ENCODE results near the gene POLD3.
"Not testable (repeated sequence)": the region's sequence is repeated elsewhere in the genome, so short reads cannot be mapped to it uniquely, and the experiment has no call there.

Gene POLD3

DNA sequence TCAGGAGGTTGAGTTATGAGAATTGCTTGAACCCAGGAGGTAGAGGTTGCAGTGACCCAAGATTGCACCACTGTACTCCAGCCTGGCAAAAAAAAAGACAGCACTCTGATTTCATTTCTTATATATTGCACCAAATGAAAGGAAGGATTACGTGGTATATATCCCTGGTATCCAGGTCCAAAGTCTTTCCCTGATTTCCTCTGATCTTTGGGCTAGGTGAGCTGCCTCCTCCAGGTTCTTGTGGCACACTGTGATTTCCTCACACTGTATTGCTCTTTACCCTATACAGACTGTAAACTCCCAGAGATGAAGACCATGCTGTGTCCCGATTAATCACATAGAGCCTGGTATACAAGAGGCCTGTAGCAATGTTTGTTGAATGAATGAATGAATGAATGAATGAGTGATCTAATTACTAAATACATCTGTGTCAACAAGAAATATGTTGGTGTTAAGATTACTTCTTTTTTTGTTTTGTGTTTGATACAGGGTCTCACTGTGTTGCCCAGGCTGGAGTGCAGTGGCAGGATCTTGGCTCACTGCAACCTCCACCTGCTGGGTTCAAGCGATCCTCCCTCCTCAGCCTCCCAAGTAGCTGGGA, 9.3 kb upstream of the POLD3 start:
- DNase-seq: no peak

- DNase-seq: not testable (repeated sequence)
Measured at GRCh38 chr11:74590492-74590891, 1.9 kb upstream of the POLD3 start.

DNA sequence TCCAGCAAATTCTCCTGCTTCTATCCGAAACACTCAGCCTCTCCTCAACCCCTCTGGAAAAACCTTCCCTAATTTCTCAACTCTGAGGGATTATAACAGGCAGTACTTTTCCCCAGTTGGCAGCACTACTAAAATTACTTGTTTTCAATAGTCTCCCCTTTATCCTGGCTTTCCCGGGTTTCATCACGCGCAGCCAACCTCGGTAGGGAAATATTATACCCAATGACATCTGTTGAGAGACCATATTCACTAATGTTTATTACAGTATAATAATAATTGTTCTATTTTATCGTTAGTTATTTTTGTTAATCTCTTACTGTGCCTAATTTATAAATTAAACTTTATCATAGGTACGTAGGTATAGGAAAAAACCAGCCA, 330 bp upstream of the POLD3 start:
- no peak for DNase-seq

GRCh38 chr11:74593463-74593862, 1.1 kb downstream of the POLD3 start:
- DNase-seq: no peak

- DNase-seq: no peak
Measured at GRCh38 chr11:74602637-74603556, 10.5 kb downstream of the POLD3 start.

GRCh38 chr11:74603845-74604244, 11.5 kb downstream of the POLD3 start:
- no peak for DNase-seq

DNA sequence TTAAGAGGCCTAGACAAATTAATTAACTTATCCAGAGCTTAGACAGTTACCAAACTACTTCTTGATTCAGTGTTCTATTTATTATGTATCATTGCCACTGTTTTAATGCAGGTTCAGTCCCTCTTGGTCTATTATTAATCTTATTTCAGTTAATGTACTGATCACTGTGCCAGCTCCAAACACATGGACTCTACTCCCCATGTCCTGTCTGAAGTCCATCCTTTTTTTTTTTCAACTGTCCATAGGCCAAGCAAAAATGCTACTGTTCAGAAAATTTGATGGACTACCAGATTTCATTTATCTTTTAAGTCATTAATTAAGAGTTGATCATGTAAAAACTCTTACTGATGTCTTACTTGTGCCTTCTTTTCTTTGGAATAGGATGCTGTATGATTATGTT, 11.9 kb downstream of the POLD3 start:
- no peak for DNase-seq

DNA sequence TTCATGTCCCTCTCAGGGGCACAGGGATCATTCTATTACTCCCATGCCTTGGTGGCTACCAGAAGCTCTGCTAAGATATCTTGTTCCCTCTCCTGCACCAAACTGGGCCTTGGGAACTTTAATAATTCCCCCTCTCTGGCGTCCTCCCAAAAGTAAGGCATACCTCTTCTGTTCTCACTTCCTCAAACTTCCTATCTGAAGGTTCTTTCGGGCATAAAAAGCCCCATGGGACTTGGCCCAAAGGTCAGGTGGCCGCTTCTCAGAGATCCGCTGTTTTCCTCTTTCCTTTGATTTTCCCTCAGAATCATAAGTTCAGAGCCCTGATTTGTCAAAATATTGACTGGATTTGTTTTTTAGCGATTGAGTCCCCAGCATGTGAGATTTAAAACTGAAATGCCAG, 13.0 kb downstream of the POLD3 start:
- no peak for DNase-seq

- DNase-seq: no peak
Measured at GRCh38 chr11:74608431-74608830, 16.0 kb downstream of the POLD3 start.

- no peak for DNase-seq
Measured at GRCh38 chr11:74611369-74611861, 19.0 kb downstream of the POLD3 start.

- DNase-seq: no peak
Measured at GRCh38 chr11:74612877-74613276, 20.5 kb downstream of the POLD3 start.

DNA sequence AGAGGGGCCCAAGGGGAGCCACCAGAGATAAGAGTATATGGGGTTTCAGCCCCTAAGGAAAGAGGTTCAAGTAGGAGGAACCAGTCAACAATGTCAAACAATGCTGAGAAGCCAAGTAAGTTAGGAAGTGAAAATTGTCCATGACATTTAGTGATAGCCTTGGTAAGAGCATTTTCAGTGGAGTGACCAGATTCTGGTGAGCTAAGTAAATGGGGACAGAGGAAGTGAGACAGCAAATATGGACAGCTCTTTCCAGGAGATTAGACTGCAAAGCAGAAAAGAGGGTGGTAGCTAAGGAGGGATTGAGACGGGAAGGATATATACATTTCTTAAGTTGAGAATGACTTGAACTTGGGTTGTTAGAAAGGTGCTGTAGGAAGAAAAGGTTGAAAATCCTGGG, 22.9 kb downstream of the POLD3 start:
- DNase-seq: no peak

DNA sequence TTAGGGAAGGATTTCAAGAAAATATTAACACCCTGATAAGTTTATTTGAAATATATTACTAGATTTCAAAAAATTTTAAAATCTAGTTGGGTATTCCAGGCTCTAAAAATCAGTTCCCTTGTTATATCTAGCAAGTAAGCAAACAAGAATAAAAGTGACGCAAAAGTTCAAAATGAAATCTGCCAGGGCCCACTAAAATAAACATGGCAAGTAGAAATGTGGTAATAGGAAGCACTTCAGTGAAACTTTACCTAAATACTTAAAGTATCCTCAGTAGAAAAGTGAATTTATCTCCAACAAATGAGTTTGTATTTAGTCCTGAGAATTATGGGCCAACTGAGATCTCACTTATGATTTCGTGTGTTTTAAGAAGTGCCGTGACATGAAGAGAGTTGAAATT, 23.6 kb downstream of the POLD3 start:
- DNase-seq: no peak

DNA sequence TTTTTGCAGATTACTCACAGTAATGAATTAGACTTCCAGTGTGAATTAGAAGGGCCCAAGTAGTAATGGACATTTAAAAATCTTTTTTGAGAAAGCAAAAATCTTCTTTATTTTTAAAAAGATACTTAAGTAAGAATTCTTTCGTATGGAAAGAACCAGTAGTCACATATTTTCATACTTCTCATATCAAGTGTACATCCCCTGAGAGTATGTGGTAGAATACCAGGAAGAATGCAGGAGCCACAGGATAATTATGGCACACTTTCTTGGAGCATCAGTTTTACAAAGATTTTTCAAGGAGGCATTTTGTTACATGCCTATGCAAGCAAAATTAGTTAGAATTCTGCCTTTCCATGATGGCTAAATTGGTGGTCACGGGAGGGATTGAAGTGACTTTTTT, 28.1 kb downstream of the POLD3 start:
- no peak for DNase-seq

DNA sequence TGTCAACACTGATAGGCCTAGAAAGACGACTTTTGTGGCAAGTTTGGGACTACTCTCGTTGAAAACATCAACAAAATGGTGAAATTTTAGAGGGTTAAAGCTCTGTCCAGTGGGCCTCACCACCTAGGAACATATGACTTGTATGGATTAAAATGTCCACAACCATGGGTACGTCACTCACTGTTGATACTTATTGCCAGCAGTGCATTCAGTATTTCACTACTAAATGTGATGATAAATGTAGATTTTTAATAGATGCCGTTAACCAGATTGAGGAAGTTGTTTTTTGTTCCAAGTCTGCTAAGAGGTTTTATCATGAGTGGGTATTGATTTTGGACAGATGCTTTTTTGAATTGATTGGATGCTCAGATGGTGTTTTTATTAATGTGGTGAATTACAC, 33.7 kb downstream of the POLD3 start:
- DNase-seq: no peak

DNA sequence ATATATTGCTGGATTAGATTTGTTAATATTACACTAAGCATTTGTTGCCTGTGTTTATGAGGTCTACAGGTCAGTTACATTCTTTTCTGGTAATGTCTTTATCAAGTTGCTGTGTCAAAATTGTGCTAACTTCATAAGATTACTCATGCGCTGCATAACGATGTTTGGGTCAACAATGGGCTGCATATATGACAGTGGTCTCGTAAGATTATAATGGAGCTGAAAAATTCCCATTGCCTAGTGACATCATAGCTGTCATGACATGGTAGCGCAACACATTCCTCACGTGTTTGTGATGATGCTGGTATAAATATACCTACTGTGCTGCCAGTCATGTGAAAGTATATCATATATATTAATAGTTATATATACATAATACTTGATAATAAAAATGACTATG, 34.2 kb downstream of the POLD3 start:
- no peak for DNase-seq

DNA sequence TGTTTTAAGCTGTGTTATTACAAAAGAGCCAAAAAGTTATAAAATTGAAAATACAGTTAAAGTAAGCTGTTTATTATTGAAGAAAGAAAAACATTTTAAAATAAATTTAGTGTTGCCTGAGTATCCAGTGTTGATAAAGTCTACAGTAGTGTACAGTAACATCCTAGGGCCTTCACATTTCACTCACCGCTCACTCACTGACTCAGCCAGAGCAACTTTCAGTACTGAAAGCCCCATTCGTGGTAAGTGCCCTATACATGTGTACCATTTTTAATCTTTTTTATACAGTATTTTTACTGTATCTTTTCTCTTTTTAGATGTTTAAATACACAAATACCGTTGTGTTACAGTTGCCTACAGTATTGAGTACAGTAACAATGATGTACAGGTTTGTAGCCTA, 35.0 kb downstream of the POLD3 start:
- DNase-seq: no peak

GRCh38 chr11:74630043-74630442, 37.7 kb downstream of the POLD3 start:
- no peak for DNase-seq

DNA sequence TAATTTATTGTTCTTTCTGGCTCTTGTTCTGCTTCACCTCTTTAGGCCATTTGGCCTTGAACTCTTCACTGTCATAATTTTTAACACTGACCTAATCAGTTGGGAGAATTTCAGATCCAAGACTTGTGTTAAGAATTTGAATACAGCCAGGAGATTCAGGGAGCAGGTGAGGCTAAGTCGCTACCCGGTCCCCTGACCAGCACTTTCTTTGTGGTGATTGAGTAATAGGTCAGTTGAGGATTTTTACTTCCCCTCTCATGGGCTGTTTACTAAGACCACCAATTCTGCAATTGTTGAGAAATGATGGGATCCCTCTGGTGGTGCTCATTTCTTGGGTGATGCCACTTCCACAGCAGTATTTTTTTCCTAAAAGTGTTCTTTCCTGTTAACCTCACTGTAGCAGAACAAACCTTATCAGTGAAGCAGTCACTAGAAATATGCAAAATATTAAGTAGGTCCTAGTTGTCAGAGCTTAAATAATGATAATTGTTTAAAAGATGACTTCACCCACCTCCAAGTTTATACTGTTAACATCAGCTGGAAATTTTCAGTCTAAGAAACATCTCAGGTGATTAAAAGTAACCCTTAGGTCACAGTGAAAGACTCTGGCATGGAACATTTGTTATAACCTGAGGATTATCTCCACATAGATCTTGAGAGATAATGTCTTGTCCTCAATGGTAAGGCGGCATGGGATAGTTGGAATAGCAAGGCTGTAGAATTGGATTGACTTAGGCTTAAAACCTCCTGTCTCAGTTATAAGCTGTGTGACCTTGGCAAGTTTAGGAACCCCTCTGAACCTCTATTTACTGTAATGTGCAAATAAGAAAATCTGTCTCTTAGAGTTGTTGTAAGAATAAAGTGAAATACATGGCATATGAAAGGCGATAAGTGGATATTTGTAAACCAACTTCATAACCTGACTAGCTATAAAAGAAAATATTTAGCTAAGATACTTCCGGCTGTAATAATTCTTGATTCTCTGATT, 41.3 kb downstream of the POLD3 start:
- DNase-seq: no peak

DNA sequence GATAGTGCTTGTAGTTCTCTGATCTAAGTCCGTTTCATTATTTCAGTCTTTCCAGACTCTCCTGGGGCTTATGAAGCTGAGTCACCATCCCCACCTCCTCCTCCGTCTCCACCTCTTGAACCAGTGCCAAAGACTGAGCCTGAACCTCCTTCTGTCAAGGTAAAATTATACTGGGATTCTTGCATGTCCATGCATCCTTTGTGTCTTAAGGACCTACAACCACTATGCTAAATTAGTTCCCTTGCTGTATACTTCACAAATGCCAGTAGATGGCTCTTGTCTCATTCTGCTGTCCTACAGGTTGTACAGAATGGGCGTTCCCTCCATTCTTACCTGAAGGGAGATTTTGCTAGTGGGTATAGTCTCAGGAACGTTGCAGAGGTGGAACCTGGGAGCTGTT, 42.2 kb downstream of the POLD3 start:
- DNase-seq: no peak

GRCh38 chr11:74636630-74637184, 44.3 kb downstream of the POLD3 start:
- no peak for DNase-seq

- no peak for DNase-seq
Measured at GRCh38 chr11:74637700-74638099, 45.3 kb downstream of the POLD3 start.

GRCh38 chr11:74638869-74639268, 46.5 kb downstream of the POLD3 start:
- DNase-seq: no peak

Measured in stimulated activated CD4-positive, alpha-beta T cell treated with anti-CD3 and anti-CD28 coated beads, Interleukin-2, amount 100 ng/mL, for 24 hours (primary cell).